Nephron progenitor cell (in vitro differentiated cells): ENCODE data around the gene FOXP3.

Experiments used
- DNase-seq: peaks from one replicate; pipeline ENCODE4 v3.0.0; 2021
- H3K27ac Mint-ChIP-seq: 2 replicates; pipeline ENCODE4 v1.8.0; 2021; ENCODE audit warnings: mild to moderate bottlenecking, moderate library complexity, mixed read lengths
- H3K27me3 Mint-ChIP-seq: 2 replicates; pipeline ENCODE4 v1.8.0; 2021; ENCODE audit warnings: mild to moderate bottlenecking, low read depth, mixed read lengths; ENCODE audit not compliant: poor library complexity
- H3K36me3 Mint-ChIP-seq: 2 replicates; pipeline ENCODE4 v1.8.0; 2021; ENCODE audit warnings: low read depth, mixed read lengths
- H3K4me1 Mint-ChIP-seq: 2 replicates; pipeline ENCODE4 v1.8.0; 2021; ENCODE audit warnings: mixed read lengths
- H3K4me3 Mint-ChIP-seq: 2 replicates; pipeline ENCODE4 v1.8.0; 2021; ENCODE audit warnings: mild to moderate bottlenecking, moderate library complexity, mixed read lengths
- H3K9me3 Mint-ChIP-seq: 2 replicates; pipeline ENCODE4 v1.8.0; 2021; ENCODE audit warnings: mild to moderate bottlenecking, moderate library complexity, mixed read lengths
- CTCF ChIP-seq: fragments of 200-600 bp; sonication (generic); IDR thresholded peaks from 2 replicates; pipeline ENCODE4 v1.5.0; 2021; ENCODE audit warnings: antibody characterized with exemption

Gene FOXP3

DNA sequence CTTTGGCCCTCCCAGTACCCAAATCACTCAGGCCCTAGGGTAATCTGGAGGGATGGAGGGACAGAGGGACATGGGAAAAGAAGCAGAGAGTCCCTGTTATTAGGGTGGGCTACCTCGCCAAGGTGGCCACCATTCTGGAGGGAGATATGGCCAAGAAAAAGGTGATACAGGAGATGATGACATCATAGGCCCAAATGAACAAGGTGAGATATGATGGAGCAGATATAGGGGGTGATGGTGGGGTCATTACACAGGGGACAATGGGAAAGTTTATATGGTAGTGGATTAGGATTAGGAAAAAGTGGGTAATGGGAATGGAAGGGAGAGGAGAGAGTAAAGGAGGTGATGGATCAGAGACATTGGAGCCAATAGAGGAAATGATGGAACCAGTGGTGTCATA lies 51.6 kb downstream of the FOXP3 start:
- Mint-ChIP-seq H3K27me3 (peaks cover 15% of the 10 kb centered on the region), H3K9me3 (peaks cover 76% of the 10 kb centered on the region), H3K27ac (no peak overlapping the region), H3K4me3 (no peak overlapping the region), H3K36me3 (no peaks in the 10 kb centered on the region), H3K4me1 (no peaks in the 10 kb centered on the region)
- DNase-seq, result no peak
- no peak for TF ChIP-seq CTCF

DNA sequence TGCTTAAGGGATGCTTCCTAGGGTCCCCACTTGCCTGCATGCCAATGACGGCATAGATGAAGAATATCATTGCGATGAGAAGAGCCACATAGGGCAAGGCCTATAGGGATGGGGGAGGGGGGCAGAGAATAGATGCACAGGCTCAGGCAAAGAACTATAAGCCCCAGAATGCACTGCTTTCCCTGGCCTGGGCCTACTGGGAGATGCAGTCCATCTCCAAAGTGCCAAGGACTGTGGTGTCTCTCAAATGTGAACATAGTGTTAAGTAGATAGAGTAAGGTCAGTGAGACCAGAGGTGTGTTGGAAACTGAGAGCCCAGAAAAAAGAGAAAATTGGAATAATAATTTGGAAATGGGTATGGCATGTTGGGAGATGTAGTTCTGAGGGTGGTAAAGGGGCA lies 52.3 kb downstream of the FOXP3 start:
- Mint-ChIP-seq H3K36me3 (no peaks in the 10 kb centered on the region), H3K27me3 (peaks cover 12% of the 10 kb centered on the region), H3K27ac (no peak overlapping the region), H3K4me1 (no peaks in the 10 kb centered on the region), H3K9me3 (peaks cover 71% of the 10 kb centered on the region), H3K4me3 (no peak overlapping the region)
- no peak for TF ChIP-seq CTCF
- no peak for DNase-seq

DNA sequence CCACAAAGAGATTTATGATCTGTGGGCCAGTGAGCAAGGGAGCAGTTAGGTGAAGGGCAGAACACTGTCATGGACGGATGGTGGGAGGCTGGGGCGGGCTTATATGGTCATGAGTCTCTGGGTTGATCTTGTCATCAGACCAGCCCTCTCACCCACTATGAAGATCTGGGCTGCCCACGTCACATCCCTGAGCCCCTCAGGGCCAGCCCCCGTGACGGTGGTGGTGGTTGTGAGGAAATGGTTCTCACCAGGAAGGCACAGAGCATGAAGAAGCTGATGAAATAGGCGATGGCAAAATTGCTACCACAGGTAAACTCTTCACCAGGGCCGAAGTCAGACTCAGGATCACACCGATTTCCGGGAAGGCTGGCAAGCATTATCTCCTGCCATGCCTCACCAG lies 53.4 kb downstream of the FOXP3 start:
- Mint-ChIP-seq H3K36me3 (no peaks in the 10 kb centered on the region), H3K27me3 (peaks cover 12% of the 10 kb centered on the region), H3K27ac (no peak overlapping the region), H3K4me1 (no peaks in the 10 kb centered on the region), H3K9me3 (peaks cover 64% of the 10 kb centered on the region), H3K4me3 (no peak overlapping the region)
- no peak for TF ChIP-seq CTCF
- DNase-seq, result no peak

GRCh38 chrX:49210406-49210805 lies 54.1 kb downstream of the FOXP3 start:
- Mint-ChIP-seq H3K4me3 (no peak overlapping the region), H3K9me3 (peaks cover 57% of the 10 kb centered on the region), H3K27me3 (peaks cover 10% of the 10 kb centered on the region), H3K27ac (no peak overlapping the region), H3K36me3 (no peaks in the 10 kb centered on the region), H3K4me1 (no peaks in the 10 kb centered on the region)
- DNase-seq, result no peak
- TF ChIP-seq CTCF, result no peak

DNA sequence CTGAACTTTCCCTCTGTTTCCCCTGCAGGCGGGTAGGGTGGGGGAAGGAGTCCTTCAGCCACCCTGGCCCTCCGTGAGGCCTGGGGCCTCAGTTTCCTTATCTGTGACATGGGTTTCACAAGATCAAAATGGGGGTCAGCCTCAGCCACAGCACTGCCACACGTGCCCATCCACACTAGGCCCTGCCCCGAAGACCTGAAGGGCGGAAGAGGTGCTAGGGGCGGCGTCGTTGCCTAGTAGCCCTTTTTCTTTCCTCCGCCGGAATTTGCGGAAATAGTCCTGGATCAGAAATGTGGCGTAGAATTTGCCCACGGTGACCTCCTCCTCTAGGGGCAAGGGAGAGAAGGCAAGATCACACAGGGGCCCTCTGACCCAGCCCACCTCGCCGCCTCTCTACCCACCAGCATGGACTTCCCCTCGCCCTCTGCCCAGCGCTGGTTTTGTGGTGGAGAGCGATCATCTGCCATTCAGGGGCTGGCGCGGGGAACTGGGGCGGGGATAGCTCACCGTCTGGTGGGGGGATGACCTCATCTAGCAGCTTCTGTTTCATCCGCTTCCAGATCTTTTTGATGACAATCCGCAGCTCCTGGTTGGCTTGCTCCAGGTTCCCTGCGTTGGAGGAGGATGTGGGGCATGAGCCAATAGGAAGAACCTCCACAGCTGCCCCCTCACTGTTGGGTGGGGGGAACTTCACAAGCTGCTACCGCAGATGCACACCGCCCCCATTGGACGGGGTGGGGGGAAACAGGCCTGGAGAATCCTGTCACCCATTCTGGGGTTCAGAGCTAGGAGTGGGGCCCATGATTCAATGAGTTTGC lies 54.9 kb downstream of the FOXP3 start:
- Mint-ChIP-seq H3K9me3 (peaks cover 54% of the 10 kb centered on the region), H3K36me3 (no peaks in the 10 kb centered on the region), H3K27me3 (peaks cover 14% of the 10 kb centered on the region), H3K4me3 (no peak overlapping the region), H3K27ac (no peak overlapping the region), H3K4me1 (no peaks in the 10 kb centered on the region)
- TF ChIP-seq CTCF, result no peak
- DNase-seq, result no peak

DNA sequence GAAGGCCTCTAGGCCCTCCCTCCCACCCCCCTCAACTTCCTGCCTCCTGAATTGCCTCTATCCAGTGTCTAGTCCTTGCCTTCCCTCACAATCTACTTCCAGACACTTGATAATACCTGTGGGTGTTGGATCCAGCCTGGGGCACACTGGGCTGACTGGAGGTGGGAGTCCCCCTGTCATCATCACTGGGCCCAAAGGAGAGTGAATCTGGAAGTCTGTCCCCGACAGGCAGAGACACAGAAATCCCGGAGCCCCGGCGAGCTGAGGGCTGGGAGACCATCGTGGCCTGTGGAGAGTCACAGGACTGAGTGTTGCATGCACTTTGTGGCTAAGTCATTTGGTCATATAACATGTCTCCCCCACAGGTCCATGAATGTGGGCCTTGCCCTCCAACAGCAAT lies 56.1 kb downstream of the FOXP3 start:
- H3K4me1 Mint-ChIP-seq, result no peaks in the 10 kb centered on the region
- peaks cover 54% of the 10 kb centered on the region for H3K9me3 Mint-ChIP-seq
- TF ChIP-seq CTCF, result no peak

More for the DNA sequence above, 56.1 kb downstream of the FOXP3 start:
- Mint-ChIP-seq H3K36me3 (no peaks in the 10 kb centered on the region), H3K27me3 (peaks cover 12% of the 10 kb centered on the region), H3K4me3 (no peak overlapping the region), H3K27ac (no peak overlapping the region)
- DNase-seq, result no peak
